Endothelial cell of umbilical vein (primary cell): ENCODE data around the gene SH3GLB2. TPM values are rescaled to one million over a fixed set of nuclear protein-coding genes. Genes with fewer than 3 reads are reported as not detected.

ENCODE experiments used
- BruUV-seq: library from RNA; stranded (reverse); fragments of 400-500 nt; replicated peaks from 2 replicates; lab custom pipeline; 2021; lab: Mats Ljungman, UMichigan
- CTCF ChIA-PET: fragments of 300-600, 350-600 bp; sonication (Branson Sonifier 250); formaldehyde crosslinking; loops from one replicate; lab custom pipeline; 2021; ENCODE audit warnings: antibody characterized with exemption, inconsistent platforms; lab: Charles Lee
- POLR2A ChIA-PET: fragments of 300-600, 350-600 bp; sonication (Branson Sonifier 250); formaldehyde crosslinking; loops from one replicate; lab custom pipeline; 2021; ENCODE audit warnings: antibody characterized with exemption, inconsistent platforms; lab: Charles Lee
- DNase-seq: peaks from one replicate; pipeline ENCODE4 v3.0.0-alpha.2; 2011; ENCODE audit warnings: low read depth, low spot score
- FAIRE-seq: peaks from 2 replicates; lab custom pipeline; 2011; peaks lifted over from hg19 to GRCh38; lab: Jason Lieb, UNC
- H2AFZ ChIP-seq: 2 replicates; pipeline ENCODE4 v1.6.0; 2012; ENCODE audit warnings: low read depth, low read length, control low read depth, inconsistent platforms
- H3K27ac ChIP-seq: 2 replicates; pipeline ENCODE4 v1.5.1; 2011; ENCODE audit warnings: low read depth, mild to moderate bottlenecking, control low read depth, low read length, moderate library complexity; ENCODE audit not compliant: insufficient read depth
- H3K27me3 ChIP-seq, 2 experiments: 2 replicates each; pipeline versions ENCODE4 v1.6.0 to v1.6.1; 2011; ENCODE audit warnings: low read length in 2 of 2, mixed read lengths in 1 of 2; ENCODE audit not compliant: control insufficient read depth in 2 of 2, insufficient read depth in 2 of 2
- H3K36me3 ChIP-seq, 2 experiments: 2 replicates in 1 of 2; 3 replicates in 1 of 2; pipeline ENCODE4 v1.5.1; 2011; ENCODE audit warnings: low read length in 2 of 2, mild to moderate bottlenecking in 1 of 2, moderate library complexity in 1 of 2; ENCODE audit not compliant: control insufficient read depth in 2 of 2, insufficient read depth in 2 of 2; ENCODE audit errors: extremely low read depth in 1 of 2
- H3K4me1 ChIP-seq: 3 replicates; pipeline ENCODE4 v1.5.1; 2011; ENCODE audit warnings: mild to moderate bottlenecking, low read length; ENCODE audit not compliant: control insufficient read depth, insufficient read depth; ENCODE audit errors: extremely low read depth
- H3K4me2 ChIP-seq: 2 replicates; pipeline ENCODE4 v1.6.1; 2011; ENCODE audit warnings: low read length, control low read depth, mixed read lengths; ENCODE audit not compliant: insufficient read depth
- H3K4me3 ChIP-seq, 3 experiments: fragments of 200-600 bp in 1 of 3; sonication (generic), shearing (Covaris generic) in 1 of 3; replicated peaks in 1 of 3; 2 replicates each; pipeline ENCODE4 v1.5.1; 2011 to 2016; ENCODE audit warnings: control low read depth in 3 of 3, low read length in 3 of 3, mild to moderate bottlenecking in 2 of 3, inconsistent platforms in 1 of 3, low read depth in 1 of 3, moderate library complexity in 1 of 3; ENCODE audit not compliant: insufficient read depth in 1 of 3
- H3K79me2 ChIP-seq: 2 replicates; pipeline ENCODE4 v1.6.0; 2012; ENCODE audit warnings: low read length, inconsistent platforms; ENCODE audit not compliant: control insufficient read depth, insufficient read depth
- H3K9ac ChIP-seq: replicated peaks from 2 replicates; pipeline ENCODE3; 2011; ENCODE audit warnings: low read length, control low read depth; ENCODE audit not compliant: insufficient read depth; ENCODE audit errors: extremely low read depth
- H3K9me1 ChIP-seq: replicated peaks from 3 replicates; pipeline ENCODE4 v1.6.0; 2011; ENCODE audit warnings: mild to moderate bottlenecking, low read length; ENCODE audit not compliant: control insufficient read depth, insufficient read depth; ENCODE audit errors: extremely low read depth
- H3K9me3 ChIP-seq: replicated peaks from 2 replicates; pipeline ENCODE4 v1.5.1; 2012; ENCODE audit warnings: low read length, inconsistent platforms; ENCODE audit not compliant: control insufficient read depth, insufficient read depth
- H4K20me1 ChIP-seq: replicated peaks from 2 replicates; pipeline ENCODE3; 2011; ENCODE audit warnings: mild to moderate bottlenecking, low read length; ENCODE audit not compliant: control insufficient read depth, insufficient read depth; ENCODE audit errors: extremely low read depth
- CTCF ChIP-seq, 2 donors: IDR thresholded peaks; 1 replicate in 1 of 2; 2 replicates in 1 of 2; pipeline ENCODE4 v1.5.1; 2011; ENCODE audit warnings: low read length in 2 of 2, mild to moderate bottlenecking in 2 of 2, moderate library complexity in 2 of 2, control low read depth in 1 of 2, inconsistent platforms in 1 of 2, low read depth in 1 of 2; ENCODE audit not compliant: insufficient read depth in 1 of 2; ENCODE audit errors: extremely low read depth in 1 of 2
- EZH2 ChIP-seq: IDR thresholded peaks from 2 replicates; pipeline ENCODE4 v1.6.1; 2012; ENCODE audit warnings: borderline replicate concordance, low read depth, mild to moderate bottlenecking, moderate library complexity, low read length, inconsistent platforms; ENCODE audit not compliant: severe bottlenecking
- FOS ChIP-seq: IDR thresholded peaks from 2 replicates; pipeline ENCODE4 v1.6.1; 2011; ENCODE audit warnings: mild to moderate bottlenecking, low read length, moderate library complexity, borderline replicate concordance; ENCODE audit not compliant: insufficient read depth
- JUN ChIP-seq: IDR thresholded peaks from 2 replicates; pipeline ENCODE4 v1.6.1; 2011; ENCODE audit warnings: borderline replicate concordance, low read depth; ENCODE audit not compliant: insufficient read length, insufficient read depth
- MYC ChIP-seq: IDR thresholded peaks from one replicate; pipeline ENCODE4 v1.6.1; 2011; ENCODE audit warnings: mild to moderate bottlenecking, low read depth, low read length
- POLR2A ChIP-seq: IDR thresholded peaks from 2 replicates; pipeline ENCODE4 v1.6.1; 2012; ENCODE audit warnings: low read depth, mild to moderate bottlenecking, control low read depth, low read length
- POLR2AphosphoS5 ChIP-seq: IDR thresholded peaks from 2 replicates; pipeline ENCODE4 v1.6.1; 2012; ENCODE audit warnings: low read depth, mild to moderate bottlenecking, control low read depth, low read length, moderate library complexity; ENCODE audit not compliant: insufficient read depth
- dilution Hi-C: fragments of 300-500 bp; cut with MboI; formaldehyde crosslinking; loops from one replicate; pipeline ENCODE4 v1.15.0; 2019; ENCODE audit warnings: low sequenced_read_pairs; ENCODE audit not compliant: extremely low pct_ligation_motif_present
- intact Hi-C: fragments of 100-400 bp; cut with micrococcal nuclease; formaldehyde crosslinking; loops from one replicate; pipeline ENCODE4 v1.10.0; 2022
- polyA plus RNA-seq, 4 experiments: library from polyadenylated mRNA; depleted of rRNA in 3 of 4; stranded (reverse) in 3 of 4; unstranded in 1 of 4; fragments of >200 nt; gene quantifications; 2 replicates each; pipeline versions ENCODE4 v1.2.1 to v1.2.3, GENCODE V29; 2011 to 2012; ENCODE audit warnings: missing spikeins in 1 of 4
- total RNA-seq: library from RNA; stranded (reverse); gene quantifications from 2 replicates; pipeline ENCODE4 v1.2.3, GENCODE V29; 2021

Gene SH3GLB2
- total and polyA plus RNA-seq, 2 donors (not counting 3 experiments of a cell fraction or from before 2014, with no cell fraction given), result 58.8 to 77.5 TPM

GRCh38 chr9:129013674-129014073 is 14.5 kb downstream of the SH3GLB2 start:
- intact Hi-C loops (no loop called here), dilution Hi-C loops (no loop called here)
- peaks cover 0 to 16% of the 10 kb centered on the region in 2 experiments for H3K36me3 ChIP-seq
- no peak overlapping the region for H3K4me2 ChIP-seq
- no peaks in the 10 kb centered on the region for H3K27me3 ChIP-seq
- TF ChIP-seq FOS (no peak), POLR2AphosphoS5 (no peak), JUN (no peak), CTCF (IDR thresholded peaks at IDR 0.05; ENCODE audit: extremely low read depth in 1 of 2, insufficient read depth in 1 of 2, low read depth in 1 of 2, low read length in 2 of 2) (no peak), MYC (no peak), EZH2 (no peak), POLR2A (no peak)
- CTCF ChIA-PET, result no interaction called here
- no peak overlapping the region for H3K9ac ChIP-seq
- H3K9me3 ChIP-seq, result no peaks in the 10 kb centered on the region
- no peak overlapping the region for H2AFZ ChIP-seq
- H4K20me1 ChIP-seq, result no peaks in the 10 kb centered on the region
- no peak for DNase-seq
- no peaks in the 10 kb centered on the region for H3K79me2 ChIP-seq
- H3K4me3 ChIP-seq, result no peak overlapping the region
- H3K4me1 ChIP-seq, result no peaks in the 10 kb centered on the region
- no peak for FAIRE-seq
- H3K27ac ChIP-seq, result no peak overlapping the region
- no peaks in the 10 kb centered on the region for H3K9me1 ChIP-seq
- POLR2A ChIA-PET, result no interaction called here
- BruUV-seq, result no TSS peak
